Prostate gland (tissue), 2 donors: ENCODE results near the gene ECSCR. TPM values are rescaled to one million over a fixed set of nuclear protein-coding genes. Genes with fewer than 3 reads are reported as not detected.
"Not testable (repeated sequence)": the region's sequence is repeated elsewhere in the genome, so short reads cannot be mapped to it uniquely, and the experiment has no call there.

Experiments used
- DNase-seq: peaks from one replicate; pipeline ENCODE4 v3.0.0-alpha.2; 2019; ENCODE audit warnings: low spot score
- H3K27ac ChIP-seq, 2 donors: fragments of 200-600 bp; sonication (generic); 2 replicates each; pipeline ENCODE4 v1.5.1; 2017 to 2019
- H3K27me3 ChIP-seq: fragments of 200-600 bp; sonication (generic); replicated peaks from 2 replicates; pipeline ENCODE4 v1.5.1; 2019; ENCODE audit not compliant: insufficient read depth
- H3K36me3 ChIP-seq, 2 donors: fragments of 200-600 bp; sonication (generic); 1 replicate in 1 of 2; 2 replicates in 1 of 2; pipeline versions ENCODE4 v1.5.1 to v1.8.1; 2017 to 2019
- H3K4me1 ChIP-seq: fragments of 200-600 bp; sonication (generic); replicated peaks from 2 replicates; pipeline ENCODE4 v1.5.1; 2019
- H3K4me3 ChIP-seq, 2 donors: fragments of 200-600 bp; sonication (generic); 2 replicates each; pipeline ENCODE4 v1.5.1; 2017 to 2019
- H3K9me3 ChIP-seq: fragments of 200-600 bp; sonication (generic); 2 replicates; pipeline ENCODE4 v1.5.1; 2017
- POLR2A ChIP-seq: fragments of 450-650 bp; IDR thresholded peaks from one replicate; pipeline ENCODE4 v1.6.1; 2016; ENCODE audit warnings: antibody characterized with exemption, mild to moderate bottlenecking
- POLR2AphosphoS5 ChIP-seq: sonication (generic); formaldehyde crosslinking; IDR thresholded peaks from one replicate; pipeline ENCODE4 v1.6.1; 2017; ENCODE audit warnings: antibody characterized with exemption
- WGBS: methylation state at CpG from one replicate; pipeline ENCODE4 v1.1.5; 2018; 5-methylcytosine and 5-hydroxymethylcytosine counted together
- intact Hi-C: fragments of 100-400 bp; cut with DNase I; formaldehyde crosslinking; loops from one replicate; pipeline ENCODE4 v1.14.2; 2022
- total RNA-seq, 2 donors: library from RNA; depleted of rRNA; stranded (reverse); fragments of >200 nt; gene quantifications; one replicate each; pipeline ENCODE4 v1.1.0, GENCODE V29; 2016
- TF ChIP-seq, protein P1 (sequence below), 4 experiments: fragments of 200-600 bp in 2 of 4; fragments of 450-650 bp in 2 of 4; sonication (generic) in 2 of 4; IDR thresholded peaks; 1 replicate in 3 of 4; 2 replicates in 1 of 4; pipeline ENCODE4 v1.5.1; 2016 to 2019; ENCODE audit warnings: antibody characterized with exemption in 4 of 4, mild to moderate bottlenecking in 2 of 4, moderate library complexity in 2 of 4

Gene ECSCR
- total RNA-seq, 2 donors from 2014 or later: 5.3 to 6.7 TPM

DNA sequence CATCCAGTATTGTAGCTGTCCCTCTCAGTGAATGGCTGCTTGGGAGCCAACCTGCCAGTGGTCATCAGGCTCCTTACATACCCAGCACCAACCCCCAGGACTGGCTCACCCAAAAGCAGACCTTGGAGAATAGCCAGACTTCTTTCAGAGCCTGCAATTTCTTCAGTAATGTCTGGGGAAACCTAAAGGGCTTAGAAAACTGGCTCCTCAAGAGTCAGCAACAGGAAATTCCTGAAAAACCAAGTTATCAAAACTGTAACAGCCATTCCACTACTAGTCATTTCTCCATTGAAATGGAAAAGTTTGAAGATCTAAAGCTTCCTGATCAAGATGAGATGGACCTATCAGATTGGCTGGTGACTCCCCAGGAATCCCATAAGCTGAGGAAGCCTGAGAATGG is 32.3 kb upstream of the ECSCR start:
- Histone ChIP-seq H3K4me1 (no peaks in the 10 kb centered on the region), H3K9me3 (no peaks in the 10 kb centered on the region), H3K27me3 (no peaks in the 10 kb centered on the region), H3K36me3 (no peaks in the 10 kb centered on the region), H3K4me3 (no peak overlapping the region), H3K27ac (no peak overlapping the region)
- TF ChIP-seq, protein P1, sequence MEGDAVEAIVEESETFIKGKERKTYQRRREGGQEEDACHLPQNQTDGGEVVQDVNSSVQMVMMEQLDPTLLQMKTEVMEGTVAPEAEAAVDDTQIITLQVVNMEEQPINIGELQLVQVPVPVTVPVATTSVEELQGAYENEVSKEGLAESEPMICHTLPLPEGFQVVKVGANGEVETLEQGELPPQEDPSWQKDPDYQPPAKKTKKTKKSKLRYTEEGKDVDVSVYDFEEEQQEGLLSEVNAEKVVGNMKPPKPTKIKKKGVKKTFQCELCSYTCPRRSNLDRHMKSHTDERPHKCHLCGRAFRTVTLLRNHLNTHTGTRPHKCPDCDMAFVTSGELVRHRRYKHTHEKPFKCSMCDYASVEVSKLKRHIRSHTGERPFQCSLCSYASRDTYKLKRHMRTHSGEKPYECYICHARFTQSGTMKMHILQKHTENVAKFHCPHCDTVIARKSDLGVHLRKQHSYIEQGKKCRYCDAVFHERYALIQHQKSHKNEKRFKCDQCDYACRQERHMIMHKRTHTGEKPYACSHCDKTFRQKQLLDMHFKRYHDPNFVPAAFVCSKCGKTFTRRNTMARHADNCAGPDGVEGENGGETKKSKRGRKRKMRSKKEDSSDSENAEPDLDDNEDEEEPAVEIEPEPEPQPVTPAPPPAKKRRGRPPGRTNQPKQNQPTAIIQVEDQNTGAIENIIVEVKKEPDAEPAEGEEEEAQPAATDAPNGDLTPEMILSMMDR (IDR thresholded peaks at IDR 0.05): no peak
- TF ChIP-seq POLR2AphosphoS5 (no peak), POLR2A (no peak)
- DNase-seq: no peak
- intact Hi-C loops: no loop called here

DNA sequence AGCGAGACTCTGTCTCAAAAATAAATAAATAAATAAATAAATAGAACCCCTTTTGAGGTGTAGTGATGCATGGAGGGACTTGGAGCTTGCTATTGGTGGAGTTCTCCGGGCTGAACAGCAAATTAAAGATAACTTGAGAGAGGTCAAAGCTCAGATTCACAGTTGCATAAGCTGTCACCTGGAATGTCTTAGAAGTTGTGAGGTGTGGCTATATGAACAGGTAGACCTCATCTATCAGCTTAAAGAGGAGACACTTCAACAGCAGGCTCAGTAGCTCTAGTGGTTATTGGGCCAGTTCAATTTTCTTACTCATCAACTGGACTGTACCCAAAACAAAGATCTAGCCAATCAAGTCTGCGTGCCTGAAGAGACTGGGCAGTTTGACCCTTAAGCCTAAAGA is 31.7 kb upstream of the ECSCR start:
- WGBS: 95% methylated on average over 3 of the region's 3 CpGs
- no peak for DNase-seq
- no peaks in the 10 kb centered on the region for H3K9me3 ChIP-seq
- H3K36me3 ChIP-seq: no peaks in the 10 kb centered on the region
- no peaks in the 10 kb centered on the region for H3K4me1 ChIP-seq
- intact Hi-C loops: no loop called here
- no peak overlapping the region for H3K27ac ChIP-seq
- H3K4me3 ChIP-seq: no peak overlapping the region
- TF ChIP-seq POLR2AphosphoS5: no peak
- no peak for TF ChIP-seq POLR2A
- TF ChIP-seq, protein P1 (IDR thresholded peaks at IDR 0.05): no peak
- no peaks in the 10 kb centered on the region for H3K27me3 ChIP-seq

DNA sequence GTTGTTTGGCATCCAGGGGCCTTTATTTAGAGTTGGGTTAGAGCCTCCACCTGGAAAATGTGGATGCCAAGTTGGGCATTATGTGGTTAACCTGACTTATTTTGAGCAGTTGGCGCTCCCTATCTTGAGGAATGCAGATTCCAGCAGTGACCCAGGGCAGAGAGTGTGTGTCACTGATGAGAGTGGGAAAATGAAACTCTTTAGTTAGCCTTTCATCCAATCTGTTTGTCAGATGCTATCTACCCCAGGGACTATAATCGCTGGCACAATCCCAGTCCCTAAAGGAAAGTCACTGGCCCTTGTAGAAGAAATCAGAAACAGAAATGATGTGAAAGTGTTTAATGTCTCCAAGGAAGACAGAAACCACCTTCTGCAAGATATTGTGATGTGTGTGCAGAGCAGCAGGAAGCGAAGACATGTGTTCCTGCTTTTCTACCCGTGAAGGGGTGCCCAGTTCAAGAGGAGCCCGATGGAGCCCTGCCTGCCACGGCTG is 30.2 kb upstream of the ECSCR start:
- DNase-seq: no peak
- H3K4me3 ChIP-seq: no peak overlapping the region
- intact Hi-C loops: no loop called here
- no peaks in the 10 kb centered on the region for H3K36me3 ChIP-seq
- H3K27me3 ChIP-seq: no peaks in the 10 kb centered on the region
- no peaks in the 10 kb centered on the region for H3K9me3 ChIP-seq
- H3K4me1 ChIP-seq: no peaks in the 10 kb centered on the region
- TF ChIP-seq, protein P1 (IDR thresholded peaks at IDR 0.05): no peak
- TF ChIP-seq POLR2AphosphoS5: no peak
- no peak for TF ChIP-seq POLR2A
- 20% methylated on average over 6 of the region's 6 CpGs for WGBS
- no peak overlapping the region for H3K27ac ChIP-seq

DNA sequence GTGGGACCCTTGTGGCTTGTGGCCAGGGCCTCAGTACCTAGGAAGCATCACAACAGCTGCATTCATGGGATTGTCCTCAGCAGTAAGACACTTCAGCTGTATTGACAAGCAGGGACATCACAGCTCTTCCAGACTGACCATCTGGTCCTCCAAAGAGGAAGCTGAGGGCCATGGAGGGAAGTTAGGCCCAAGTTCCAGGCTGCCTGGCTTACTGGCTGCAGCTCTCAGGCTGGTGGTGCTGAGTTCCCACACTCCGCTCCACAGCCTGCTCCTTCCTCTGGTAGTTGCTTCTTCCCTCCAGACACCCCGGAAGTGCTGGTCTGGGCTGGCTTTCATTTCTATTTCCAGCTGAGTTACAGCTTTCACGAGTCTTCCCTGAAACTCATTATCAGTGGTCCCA is 25.7 kb upstream of the ECSCR start:
- intact Hi-C loops: no loop called here
- Histone ChIP-seq H3K36me3 (no peaks in the 10 kb centered on the region), H3K4me3 (no peak overlapping the region), H3K27me3 (no peaks in the 10 kb centered on the region), H3K4me1 (no peaks in the 10 kb centered on the region), H3K9me3 (no peaks in the 10 kb centered on the region), H3K27ac (no peak overlapping the region)
- TF ChIP-seq POLR2A (no peak), POLR2AphosphoS5 (no peak)
- TF ChIP-seq, protein P1 (IDR thresholded peaks at IDR 0.05): no peak
- DNase-seq: no peak
- 68% methylated on average over 3 of the region's 3 CpGs for WGBS

DNA sequence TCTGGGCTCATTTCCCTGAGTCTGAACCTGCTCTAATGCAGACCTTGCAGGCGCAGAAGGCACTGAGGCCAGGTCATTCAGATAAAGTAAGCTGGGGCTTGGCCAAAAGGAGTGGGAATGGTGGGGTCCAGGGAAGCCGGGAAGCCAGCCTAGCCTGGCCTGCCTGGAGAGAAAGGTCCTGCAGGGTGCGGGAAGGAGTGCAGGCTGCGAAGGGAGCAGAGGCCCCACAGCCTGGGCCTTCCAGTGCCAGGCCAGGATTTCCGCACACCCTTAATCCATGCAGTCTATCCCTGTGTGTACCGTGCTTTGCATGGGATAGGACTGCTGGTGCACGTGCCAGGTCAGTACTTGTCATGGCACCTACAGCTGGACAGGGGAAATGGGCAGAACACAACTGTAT is 23.7 kb upstream of the ECSCR start:
- intact Hi-C loops: no loop called here
- no peak for TF ChIP-seq POLR2AphosphoS5
- TF ChIP-seq, protein P1 (IDR thresholded peaks at IDR 0.05): no peak
- no peak for TF ChIP-seq POLR2A
- Histone ChIP-seq H3K4me3 (no peak overlapping the region), H3K27me3 (no peaks in the 10 kb centered on the region), H3K4me1 (no peaks in the 10 kb centered on the region), H3K27ac (no peak overlapping the region), H3K9me3 (no peaks in the 10 kb centered on the region), H3K36me3 (no peaks in the 10 kb centered on the region)
- no peak for DNase-seq
- 85% methylated on average over 7 of the region's 7 CpGs for WGBS

DNA sequence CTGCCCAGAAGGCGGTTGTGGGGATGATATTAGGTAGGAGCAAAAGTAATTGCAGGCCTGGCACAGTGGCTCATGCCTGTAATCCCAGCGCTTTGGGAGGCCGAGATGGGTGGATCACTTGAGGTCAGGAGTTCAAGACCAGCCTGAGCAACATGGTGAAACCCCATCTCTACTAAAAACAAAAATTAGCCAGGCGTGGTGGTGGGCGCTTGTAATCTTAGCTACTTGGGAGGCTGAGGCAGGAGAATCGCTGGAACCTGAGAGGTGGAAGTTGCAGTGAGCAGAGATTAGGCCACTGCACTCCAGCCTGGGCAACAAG is 20.3 kb upstream of the ECSCR start:
- DNase-seq, intact Hi-C loops, H3K4me1 ChIP-seq, H3K27me3 ChIP-seq, H3K36me3 ChIP-seq, H3K9me3 ChIP-seq: not testable (repeated sequence)
- 70% methylated on average over 6 of the region's 6 CpGs for WGBS
- H3K27ac ChIP-seq: peak overlapping the region; percentile 81 to 84
- peak overlapping the region in 1 of 2 donors; percentile 31 for H3K4me3 ChIP-seq
